Parathyroid adenoma (tissue), 2 donors: Measurements from ENCODE around the gene ZNRF3.

Experiments used
- H2AFZ ChIP-seq: fragments of 300-600 bp; sonication (generic); one replicate; pipeline ENCODE4 v1.7.0; 2017; ENCODE audit warnings: antibody characterized with exemption, mild to moderate bottlenecking
- H3K27ac ChIP-seq: fragments of 300-600 bp; sonication (generic); one replicate; pipeline ENCODE4 v1.7.0; 2017
- H3K27me3 ChIP-seq: fragments of 300-600 bp; sonication (generic); one replicate; pipeline ENCODE4 v1.7.0; 2017; ENCODE audit warnings: low read length; ENCODE audit not compliant: control insufficient read depth, insufficient read depth
- H3K36me3 ChIP-seq: fragments of 300-600 bp; sonication (generic); one replicate; pipeline ENCODE4 v1.7.0; 2017; ENCODE audit warnings: low read length; ENCODE audit not compliant: control insufficient read depth, insufficient read depth
- H3K4me1 ChIP-seq: fragments of 300-600 bp; sonication (generic); one replicate; pipeline ENCODE4 v1.7.0; 2017; ENCODE audit warnings: control low read depth
- H3K4me2 ChIP-seq: fragments of 300-600 bp; sonication (generic); one replicate; pipeline ENCODE4 v1.7.0; 2017; ENCODE audit warnings: low read length
- H3K4me3 ChIP-seq: fragments of 300-600 bp; sonication (generic); one replicate; pipeline ENCODE4 v1.7.0; 2017; ENCODE audit warnings: low read depth, low read length
- H3K79me2 ChIP-seq: fragments of 300-600 bp; sonication (generic); one replicate; pipeline ENCODE4 v1.7.0; 2017; ENCODE audit warnings: control low read depth
- H3K9ac ChIP-seq: fragments of 300-600 bp; sonication (generic); one replicate; pipeline ENCODE4 v1.7.0; 2017; ENCODE audit warnings: mild to moderate bottlenecking
- H3K9me3 ChIP-seq: fragments of 300-600 bp; sonication (generic); one replicate; pipeline ENCODE4 v1.7.0; 2017; ENCODE audit warnings: low read length; ENCODE audit not compliant: control insufficient read depth
- TF ChIP-seq, protein P1 (sequence below): fragments of 300-600 bp; sonication (generic); IDR thresholded peaks from one replicate; pipeline ENCODE4 v1.7.0; 2017; ENCODE audit warnings: antibody characterized with exemption, mild to moderate bottlenecking
- donor health status: primary hyperparathyroidism.

ZNRF3 gene

DNA sequence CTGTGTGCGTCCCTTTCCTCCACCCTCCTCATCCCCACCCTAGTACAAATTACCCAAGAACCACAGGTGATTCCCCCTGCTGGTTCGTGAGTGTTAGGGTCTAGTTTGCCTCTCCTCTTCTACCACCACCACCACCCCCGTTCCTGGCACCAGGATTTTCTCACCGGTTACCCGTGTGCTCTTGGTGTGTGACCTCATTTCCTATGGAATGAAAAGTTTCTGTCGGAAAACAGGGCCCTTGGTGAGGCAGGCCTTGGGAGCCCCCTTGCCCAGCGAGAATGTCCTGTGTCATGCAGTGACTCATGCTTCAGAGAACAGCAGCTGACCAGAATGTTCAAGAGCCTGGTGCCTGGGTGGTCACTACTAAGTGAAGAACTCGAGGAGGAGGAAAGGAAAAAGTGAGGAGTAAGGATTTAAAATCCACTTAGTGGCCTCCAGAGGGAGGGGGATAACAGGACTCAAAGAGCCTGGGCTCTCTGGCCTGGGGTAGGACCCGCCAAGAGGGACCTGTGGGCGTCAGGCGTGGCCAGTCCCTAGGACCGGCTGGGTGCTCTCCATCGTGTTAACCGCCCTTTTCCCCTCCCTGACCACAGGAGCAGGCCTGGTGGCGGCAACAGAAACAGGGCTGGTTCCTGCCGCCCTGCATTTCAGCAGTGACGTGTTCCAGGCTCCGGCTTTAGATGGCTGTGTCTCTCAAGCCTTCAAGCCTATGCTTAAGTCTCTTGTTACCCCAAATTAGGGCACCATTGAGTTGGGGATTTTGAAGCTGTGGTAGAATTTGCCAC is 148.0 kb downstream of the ZNRF3 start:
- peak overlapping the region; percentile 72 for H3K4me2 ChIP-seq
- no peak overlapping the region for H3K9ac ChIP-seq
- no peak overlapping the region for H3K4me3 ChIP-seq
- peak overlapping the region; percentile 66 for H2AFZ ChIP-seq
- H3K27me3 ChIP-seq: no peaks in the 10 kb centered on the region
- TF ChIP-seq, protein P1, sequence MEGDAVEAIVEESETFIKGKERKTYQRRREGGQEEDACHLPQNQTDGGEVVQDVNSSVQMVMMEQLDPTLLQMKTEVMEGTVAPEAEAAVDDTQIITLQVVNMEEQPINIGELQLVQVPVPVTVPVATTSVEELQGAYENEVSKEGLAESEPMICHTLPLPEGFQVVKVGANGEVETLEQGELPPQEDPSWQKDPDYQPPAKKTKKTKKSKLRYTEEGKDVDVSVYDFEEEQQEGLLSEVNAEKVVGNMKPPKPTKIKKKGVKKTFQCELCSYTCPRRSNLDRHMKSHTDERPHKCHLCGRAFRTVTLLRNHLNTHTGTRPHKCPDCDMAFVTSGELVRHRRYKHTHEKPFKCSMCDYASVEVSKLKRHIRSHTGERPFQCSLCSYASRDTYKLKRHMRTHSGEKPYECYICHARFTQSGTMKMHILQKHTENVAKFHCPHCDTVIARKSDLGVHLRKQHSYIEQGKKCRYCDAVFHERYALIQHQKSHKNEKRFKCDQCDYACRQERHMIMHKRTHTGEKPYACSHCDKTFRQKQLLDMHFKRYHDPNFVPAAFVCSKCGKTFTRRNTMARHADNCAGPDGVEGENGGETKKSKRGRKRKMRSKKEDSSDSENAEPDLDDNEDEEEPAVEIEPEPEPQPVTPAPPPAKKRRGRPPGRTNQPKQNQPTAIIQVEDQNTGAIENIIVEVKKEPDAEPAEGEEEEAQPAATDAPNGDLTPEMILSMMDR: no peak
- H3K4me1 ChIP-seq: peaks cover 2% of the 10 kb centered on the region
- no peak overlapping the region for H3K27ac ChIP-seq
- H3K9me3 ChIP-seq: no peaks in the 10 kb centered on the region
- no peaks in the 10 kb centered on the region for H3K36me3 ChIP-seq
- H3K79me2 ChIP-seq: no peaks in the 10 kb centered on the region

- H2AFZ ChIP-seq: no peak overlapping the region
- H3K27me3 ChIP-seq: no peaks in the 10 kb centered on the region
- H3K9me3 ChIP-seq: no peaks in the 10 kb centered on the region
- H3K9ac ChIP-seq: no peak overlapping the region
- H3K4me1 ChIP-seq: peaks cover 2% of the 10 kb centered on the region
- peak overlapping the region; percentile 13 for H3K4me2 ChIP-seq
- H3K4me3 ChIP-seq: no peak overlapping the region
- H3K79me2 ChIP-seq: no peaks in the 10 kb centered on the region
- no peaks in the 10 kb centered on the region for H3K36me3 ChIP-seq
- TF ChIP-seq, protein P1: no peak
- H3K27ac ChIP-seq: no peak overlapping the region
Measured at GRCh38 chr22:29032014-29032475, 148.7 kb downstream of the ZNRF3 start.

DNA sequence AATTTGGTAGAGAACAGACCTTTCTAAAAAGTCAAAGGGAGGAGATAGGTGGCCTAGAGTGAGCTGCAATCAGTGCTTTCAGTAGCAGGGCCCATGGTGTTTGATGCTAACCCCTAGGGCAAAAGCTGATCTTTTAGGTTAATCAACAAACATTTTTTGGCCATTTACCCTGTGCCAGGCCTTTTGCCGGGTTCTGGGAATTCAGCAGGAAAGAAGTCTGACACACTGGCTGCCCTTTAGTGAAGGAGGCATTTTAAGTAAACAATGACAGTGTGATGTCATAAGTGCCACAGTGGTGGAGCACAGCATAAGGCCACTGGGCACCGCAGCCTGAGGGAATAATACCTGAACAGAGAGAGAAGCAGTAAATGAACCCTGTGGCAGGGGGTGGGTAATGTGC is 149.2 kb downstream of the ZNRF3 start:
- H3K9me3 ChIP-seq: no peaks in the 10 kb centered on the region
- H3K36me3 ChIP-seq: no peaks in the 10 kb centered on the region
- H2AFZ ChIP-seq: no peak overlapping the region
- no peak overlapping the region for H3K4me3 ChIP-seq
- H3K27ac ChIP-seq: no peak overlapping the region
- no peaks in the 10 kb centered on the region for H3K79me2 ChIP-seq
- H3K9ac ChIP-seq: no peak overlapping the region
- TF ChIP-seq, protein P1: no peak
- no peaks in the 10 kb centered on the region for H3K27me3 ChIP-seq
- no peak overlapping the region for H3K4me2 ChIP-seq
- peaks cover 2% of the 10 kb centered on the region for H3K4me1 ChIP-seq

DNA sequence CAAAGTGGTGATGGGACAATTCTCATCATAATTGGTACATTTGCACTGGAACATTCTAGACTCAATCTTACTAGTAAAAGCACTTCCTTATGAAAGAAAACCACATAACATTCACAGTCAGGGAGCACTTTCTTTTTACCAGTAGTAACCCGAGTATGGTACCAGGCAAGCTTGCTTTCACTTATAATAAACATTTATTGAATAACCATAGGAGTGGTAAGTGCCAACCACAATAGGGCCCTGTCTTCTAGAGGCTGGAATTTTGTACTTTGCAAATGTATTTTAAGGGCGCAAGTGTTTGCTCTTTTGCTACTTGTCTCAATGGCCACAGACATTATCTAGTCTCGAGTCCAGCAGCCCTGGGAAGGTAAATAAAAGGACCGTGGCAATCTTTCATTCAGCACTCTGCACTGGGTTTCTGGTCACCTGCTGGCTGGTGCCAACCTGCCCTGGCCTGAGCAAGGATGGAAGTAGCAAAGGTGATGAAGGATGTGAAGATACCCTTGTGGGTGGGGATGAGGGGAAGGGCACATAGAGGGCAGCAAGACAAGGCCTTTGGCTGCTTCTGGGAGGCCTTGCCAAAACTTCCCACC is 154.1 kb downstream of the ZNRF3 start:
- Histone ChIP-seq H3K4me3 (no peak overlapping the region), H3K9me3 (no peaks in the 10 kb centered on the region), H2AFZ (no peak overlapping the region), H3K9ac (no peak overlapping the region), H3K27me3 (no peaks in the 10 kb centered on the region), H3K4me2 (no peak overlapping the region), H3K79me2 (no peaks in the 10 kb centered on the region), H3K36me3 (no peaks in the 10 kb centered on the region), H3K27ac (no peak overlapping the region), H3K4me1 (no peaks in the 10 kb centered on the region)
- TF ChIP-seq, protein P1: no peak
